CD4-positive, alpha-beta T cell treated with Interleukin-4 for 1 hour (primary cell): ENCODE data around the gene TDRKH.
"Not testable (repeated sequence)": the region's sequence is repeated elsewhere in the genome, so short reads cannot be mapped to it uniquely, and the experiment has no call there.

Source experiments
- DNase-seq, 2 donors: peaks; one replicate each; pipeline ENCODE4 v3.0.0-alpha.2; 2020 to 2022

Gene TDRKH

DNA sequence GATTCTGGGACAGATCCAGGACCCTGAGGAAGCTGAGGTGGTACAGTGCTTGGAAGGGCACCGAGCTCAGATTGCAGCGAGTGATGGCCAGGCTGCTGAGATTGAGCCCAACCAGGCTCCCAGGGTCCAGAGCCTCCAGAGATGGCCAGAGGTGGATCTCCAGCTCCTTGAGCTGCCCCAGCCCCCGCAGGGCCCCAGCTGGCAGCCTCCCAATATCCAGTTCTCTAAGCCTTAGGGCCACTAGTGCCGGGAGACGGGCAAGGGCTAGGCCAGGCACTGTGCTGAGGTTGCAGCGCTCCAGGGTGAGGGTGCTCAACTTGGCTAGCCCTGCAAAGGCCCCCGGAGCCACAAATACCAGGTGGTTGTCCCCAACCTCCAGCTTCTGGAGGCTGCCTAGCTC is 11.5 kb upstream of the TDRKH start:
- DNase-seq = no peak

DNA sequence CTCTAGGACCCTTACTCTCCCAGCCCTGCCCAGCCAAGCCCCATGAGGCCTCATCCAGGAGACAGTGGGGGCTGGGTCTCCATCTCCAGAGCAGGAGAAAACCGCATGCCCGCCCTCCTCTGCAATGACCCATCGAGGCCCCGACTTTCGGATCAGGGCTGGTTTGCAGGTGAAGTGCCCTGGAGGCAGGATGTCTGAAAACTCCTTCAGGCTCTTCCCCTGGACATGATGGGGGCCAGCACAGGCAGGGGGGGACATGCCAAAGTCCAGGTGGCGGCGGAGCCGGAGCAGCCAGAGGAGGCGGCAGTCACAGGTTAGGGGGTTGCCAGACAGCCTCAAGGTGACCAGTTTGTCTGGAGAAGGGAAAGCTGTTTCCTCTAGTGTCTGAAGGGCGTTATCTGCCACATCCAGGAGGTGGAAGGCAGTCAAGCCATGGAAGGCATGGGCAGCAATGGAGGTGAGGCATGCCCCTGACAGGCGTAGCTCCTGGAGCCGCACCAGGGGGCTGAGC is 11.1 kb upstream of the TDRKH start:
- DNase-seq = no peak

GRCh38 chr1:151800830-151801229 is 10.5 kb upstream of the TDRKH start:
- DNase-seq = no peak

GRCh38 chr1:151799179-151800022 is 9.1 kb upstream of the TDRKH start:
- no peak for DNase-seq

DNA sequence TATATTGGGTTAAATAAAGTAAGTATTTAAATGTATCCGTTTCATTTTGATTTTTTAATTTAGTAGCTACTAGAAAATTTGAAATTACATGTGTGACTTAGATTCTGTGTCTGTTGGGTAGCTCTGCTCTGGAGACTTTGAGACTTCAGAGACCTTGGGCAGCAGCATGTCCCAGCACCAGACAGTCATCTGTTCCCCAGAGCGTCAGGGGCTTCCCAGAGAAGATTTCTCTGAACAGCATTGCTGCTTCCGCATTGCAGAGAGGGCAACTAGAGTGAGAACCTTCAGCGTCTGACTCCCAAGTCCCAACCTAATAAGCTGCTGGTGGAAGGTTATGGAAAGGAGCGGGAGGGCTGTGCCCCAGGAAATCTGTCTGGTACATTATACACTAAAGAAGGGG is 8.3 kb upstream of the TDRKH start:
- no peak for DNase-seq

GRCh38 chr1:151790940-151791651 is 796 bp upstream of the TDRKH start:
- DNase-seq = no peak

GRCh38 chr1:151787689-151788088 is 2.6 kb downstream of the TDRKH start:
- no peak for DNase-seq

DNA sequence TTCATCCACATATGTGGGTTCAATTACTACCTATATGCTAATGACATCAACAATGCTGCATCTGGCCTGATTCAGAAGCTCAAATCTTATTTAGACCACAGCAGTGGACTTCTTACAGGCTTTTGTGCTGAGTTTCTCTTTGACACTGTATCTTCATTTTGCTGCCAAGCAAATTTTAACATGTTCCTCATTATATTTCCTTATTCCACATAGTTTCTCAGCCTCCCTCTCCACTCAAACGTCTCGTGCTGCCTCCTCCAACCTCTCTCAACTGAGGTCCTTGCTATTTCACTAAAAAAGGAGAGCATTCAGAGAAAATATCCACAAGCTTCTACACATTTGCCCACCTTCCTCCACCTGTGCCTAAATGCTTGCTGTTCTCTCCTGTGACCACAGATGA is 6.5 kb downstream of the TDRKH start:
- DNase-seq = no peak

GRCh38 chr1:151782741-151783140 is 7.6 kb downstream of the TDRKH start:
- no peak for DNase-seq

DNA sequence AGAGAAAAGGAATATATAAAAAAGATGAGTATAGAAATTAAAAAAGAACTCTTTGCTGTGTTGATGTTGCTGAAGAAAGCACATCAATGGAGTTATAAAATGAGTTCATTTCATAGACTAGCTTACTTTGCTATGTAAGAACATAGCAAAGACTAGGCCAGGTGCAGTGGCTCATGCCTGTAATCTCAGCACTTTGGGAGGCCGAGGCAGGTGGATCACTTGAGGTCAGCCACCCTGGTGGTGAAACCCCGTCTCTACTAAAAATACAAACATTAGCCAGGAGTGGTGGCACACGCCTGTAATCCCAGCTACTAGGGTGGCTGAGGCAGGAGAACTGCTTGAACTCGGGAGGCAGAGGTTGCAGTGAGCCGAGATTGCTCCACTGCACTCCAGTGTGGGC is 8.3 kb downstream of the TDRKH start:
- DNase-seq = not testable (repeated sequence)

DNA sequence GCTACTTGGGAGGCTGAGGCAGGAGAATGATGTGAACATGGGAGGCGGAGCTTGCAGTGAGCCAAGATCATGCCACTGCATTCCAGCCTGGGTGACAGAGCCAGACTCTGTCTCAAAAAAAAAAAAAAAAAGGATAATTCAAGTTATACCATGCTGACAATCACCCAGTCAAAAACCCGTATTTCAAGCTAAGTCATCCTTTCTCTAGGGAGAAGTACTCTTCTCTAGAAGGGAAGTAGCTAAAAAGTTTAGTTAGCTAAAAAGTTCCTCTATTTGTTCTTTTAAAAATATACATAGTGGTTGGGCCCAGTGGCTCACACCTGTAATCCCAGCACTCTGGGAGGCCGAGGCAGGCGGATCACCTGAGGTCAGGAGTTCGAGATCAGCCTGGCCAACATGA is 9.6 kb downstream of the TDRKH start:
- not testable (repeated sequence) for DNase-seq

DNA sequence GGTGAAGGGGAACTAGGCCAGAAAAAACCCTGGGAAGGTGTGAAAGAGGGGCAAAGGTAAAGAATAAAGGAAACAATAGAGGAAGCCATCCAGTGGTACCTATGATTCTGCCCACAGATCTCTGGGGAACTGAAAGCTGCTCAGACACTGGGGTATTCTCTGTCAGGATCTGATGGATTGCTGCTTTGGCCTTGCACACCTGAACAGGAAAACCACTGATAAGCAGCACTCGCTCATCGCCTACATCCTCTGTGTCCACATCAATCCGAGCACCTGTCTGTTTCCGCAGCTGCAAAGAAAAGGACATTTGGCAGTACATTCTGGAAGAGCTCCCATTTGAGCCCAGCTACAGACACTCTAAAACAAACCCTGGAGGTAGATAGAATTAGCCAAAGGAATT is 10.4 kb downstream of the TDRKH start:
- no peak for DNase-seq

- DNase-seq = no peak
Measured at GRCh38 chr1:151777317-151777716, 13.0 kb downstream of the TDRKH start.

DNA sequence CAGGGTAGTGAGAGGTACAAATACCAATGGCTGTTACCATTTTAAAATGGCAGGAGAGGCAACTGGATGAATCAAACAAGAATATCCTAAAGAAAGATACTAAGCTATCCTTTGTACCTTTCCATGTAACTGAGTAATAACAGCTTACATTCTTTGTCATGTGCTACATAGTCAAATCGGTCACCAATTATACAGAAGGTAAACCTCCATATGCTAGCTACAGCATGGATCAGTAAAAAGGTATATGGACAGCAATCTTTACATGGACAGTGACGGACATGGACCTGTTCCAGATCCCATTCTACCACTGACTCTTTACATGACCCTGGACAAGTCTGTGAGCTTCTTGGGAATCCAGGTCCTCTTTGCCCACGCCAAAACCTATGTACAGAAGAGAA is 13.6 kb downstream of the TDRKH start:
- no peak for DNase-seq

DNA sequence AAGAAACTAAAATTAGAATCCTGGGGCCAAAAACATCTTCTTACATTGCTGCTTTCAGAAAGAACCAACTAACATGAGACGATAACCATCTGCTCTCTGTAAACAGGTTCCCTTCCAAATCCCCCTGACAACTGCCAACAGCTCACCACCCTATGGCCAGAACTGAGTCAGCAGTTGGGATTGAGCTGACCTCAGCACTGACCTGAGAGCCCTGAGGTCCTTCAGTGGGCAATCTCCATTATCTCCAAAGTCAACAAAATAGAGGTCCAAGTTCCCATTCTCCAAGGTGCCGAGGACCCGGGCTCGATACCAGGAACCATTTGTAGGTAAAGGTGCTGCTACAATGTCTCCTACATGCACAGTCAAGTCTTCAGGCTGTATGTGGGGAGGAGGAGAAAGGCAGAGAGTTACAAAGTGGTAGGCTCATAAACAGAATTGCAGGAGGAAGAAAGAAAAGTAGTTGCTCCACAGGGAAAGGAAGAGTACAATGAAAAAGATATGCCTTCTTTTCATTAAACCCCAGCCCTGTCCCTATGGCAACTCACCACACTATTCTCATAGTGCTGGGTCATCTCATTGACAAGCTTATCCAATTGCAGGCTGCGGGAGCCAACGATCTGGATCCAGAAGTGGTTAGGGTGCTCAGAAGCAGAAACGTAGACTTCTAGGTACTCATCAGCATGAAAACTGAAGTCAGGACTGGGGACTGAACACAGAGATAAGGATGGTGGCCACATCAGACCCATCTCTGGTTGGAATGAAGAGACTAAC is 14.2 kb downstream of the TDRKH start:
- no peak for DNase-seq

GRCh38 chr1:151774256-151774922 is 15.9 kb downstream of the TDRKH start:
- DNase-seq = no peak

GRCh38 chr1:151773702-151774101 is 16.6 kb downstream of the TDRKH start:
- no peak for DNase-seq

- not testable (repeated sequence) for DNase-seq
Measured at GRCh38 chr1:151769270-151769669, 21.0 kb downstream of the TDRKH start.

GRCh38 chr1:151768351-151769066 is 21.8 kb downstream of the TDRKH start:
- DNase-seq = not testable (repeated sequence)

- no peak for DNase-seq
Measured at GRCh38 chr1:151763990-151764389, 26.3 kb downstream of the TDRKH start.

GRCh38 chr1:151762941-151763921 is 27.1 kb downstream of the TDRKH start, which contains the start of gene MRPL9:
TSS of gene MRPL9 (minus strand) at chr1:151763496. CDS start at chr1:151763479, 17 bp downstream.
- peak; percentile 84 to 87 for DNase-seq
